ENCODE data around the gene TIAL1. TPM values are rescaled to one million over a fixed set of nuclear protein-coding genes. Genes with fewer than 3 reads are reported as not detected.

Gene TIAL1
- total and polyA plus RNA-seq, 2 donors (not counting 3 experiments of a cell fraction or from before 2014, with no cell fraction given) = 57.7 to 150 TPM

GRCh38 chr10:119642556-119643111 lies 45.9 kb upstream of the TIAL1 start:
- BruUV-seq (replicated peaks) = no TSS peak
- H3K4me3 ChIP-seq (replicated peaks in 1 of 3; ENCODE audit: insufficient read depth in 1 of 3, low read depth in 1 of 3, low read length in 3 of 3) = no peak overlapping the region
- ChIA-PET CTCF (interaction anchor here (1.3 to 1.9 kb wide), 3 partner anchors 9 to 34 kb away, joined by 4 to 7 read pairs (median 4); partner anchors contain the start of gene BAG3), POLR2A (interaction anchor here (1.1 kb wide), 1 partner anchor 9 kb away, joined by 3 read pairs; the partner anchor contains the start of gene BAG3)
- TF ChIP-seq CTCF (IDR thresholded peaks at IDR 0.05; ENCODE audit: extremely low read depth in 1 of 2, insufficient read depth in 1 of 2, low read depth in 1 of 2, low read length in 2 of 2) = no peak
- TF ChIP-seq FOS (IDR thresholded peaks at IDR 0.05; ENCODE audit: borderline replicate concordance, insufficient read depth, low read length) = no peak
- TF ChIP-seq GATA2 (IDR thresholded peaks at IDR 0.05; ENCODE audit: insufficient read depth, insufficient read length, low read depth, low read length) = no peak
- TF ChIP-seq POLR2AphosphoS5 (IDR thresholded peaks at IDR 0.05; ENCODE audit: insufficient read depth, low read depth, low read length) = no peak
- no peak for TF ChIP-seq MAX (IDR thresholded peaks at IDR 0.05; ENCODE audit: insufficient read depth, insufficient read length)
- no peak for TF ChIP-seq MYC (IDR thresholded peaks at IDR 0.05; ENCODE audit: low read depth, low read length)
- TF ChIP-seq JUN (IDR thresholded peaks at IDR 0.05; ENCODE audit: borderline replicate concordance, insufficient read depth, insufficient read length, low read depth) = no peak
- TF ChIP-seq POLR2A (IDR thresholded peaks at IDR 0.05; ENCODE audit: low read depth, low read length) = no peak
- TF ChIP-seq EZH2 (IDR thresholded peaks at IDR 0.05; ENCODE audit: borderline replicate concordance, low read depth, low read length, severe bottlenecking) = no peak
- no peak for DNase-seq (ENCODE audit: low read depth, low spot score)
- no peaks in the 10 kb centered on the region for H3K9me3 ChIP-seq (replicated peaks; ENCODE audit: control insufficient read depth, insufficient read depth, low read length)
- no peaks in the 10 kb centered on the region for H3K4me1 ChIP-seq (ENCODE audit: control insufficient read depth, extremely low read depth, insufficient read depth, low read length)
- no peak overlapping the region for H3K9ac ChIP-seq (replicated peaks; ENCODE audit: extremely low read depth, insufficient read depth, low read length)
- H3K36me3 ChIP-seq (ENCODE audit: control insufficient read depth in 2 of 2, extremely low read depth in 1 of 2, insufficient read depth in 2 of 2, low read length in 2 of 2) = no peaks in the 10 kb centered on the region
- H3K27ac ChIP-seq (ENCODE audit: insufficient read depth, low read depth, low read length) = no peak overlapping the region
- H3K27me3 ChIP-seq (ENCODE audit: control insufficient read depth in 2 of 2, insufficient read depth in 2 of 2, low read length in 2 of 2) = peaks cover 0 to 2% of the 10 kb centered on the region in 2 experiments
- no peak overlapping the region for H2AFZ ChIP-seq (ENCODE audit: low read depth, low read length)
- H3K9me1 ChIP-seq (replicated peaks; ENCODE audit: control insufficient read depth, extremely low read depth, insufficient read depth, low read length) = no peaks in the 10 kb centered on the region
- no peaks in the 10 kb centered on the region for H4K20me1 ChIP-seq (replicated peaks; ENCODE audit: control insufficient read depth, extremely low read depth, insufficient read depth, low read length)
- intact Hi-C loops (cut with micrococcal nuclease) = no loop called here
- dilution Hi-C loops (cut with MboI; ENCODE audit: extremely low pct_ligation_motif_present, low sequenced_read_pairs) = no loop called here
- no peaks in the 10 kb centered on the region for H3K79me2 ChIP-seq (ENCODE audit: control insufficient read depth, insufficient read depth, low read length)
- no peak for FAIRE-seq
- H3K4me2 ChIP-seq (ENCODE audit: insufficient read depth, low read length) = no peak overlapping the region

Data from endothelial cell of umbilical vein (primary cell).